IPS DF 6.9 (cell line): Measurements from ENCODE around the gene ZBTB7A.
"Not testable (repeated sequence)": the region's sequence is repeated elsewhere in the genome, so short reads cannot be mapped to it uniquely, and the experiment has no call there.

Experiments
- DNase-seq: peaks from one replicate; pipeline ENCODE4 v3.0.0-alpha.2; 2013; ENCODE audit warnings: low read depth, low spot score
- H3K27ac ChIP-seq: one replicate; pipeline ENCODE4 v1.5.1; 2013; ENCODE audit warnings: low read length, control low read depth
- H3K27me3 ChIP-seq: 2 replicates; pipeline ENCODE4 v1.6.1; 2013; ENCODE audit warnings: mild to moderate bottlenecking, low read length; ENCODE audit not compliant: control insufficient read depth, insufficient read depth
- H3K36me3 ChIP-seq: 2 replicates; pipeline ENCODE4 v1.6.1; 2013; ENCODE audit warnings: low read length; ENCODE audit not compliant: control insufficient read depth, insufficient read depth
- H3K4me1 ChIP-seq: 2 replicates; pipeline ENCODE4 v1.6.1; 2013; ENCODE audit warnings: low read length; ENCODE audit not compliant: control insufficient read depth, insufficient read depth
- H3K4me3 ChIP-seq: 2 replicates; pipeline ENCODE4 v1.5.1; 2013; ENCODE audit warnings: mild to moderate bottlenecking, low read length
- H3K9me3 ChIP-seq: 2 replicates; pipeline ENCODE4 v1.6.1; 2013; ENCODE audit warnings: low read length, inconsistent platforms; ENCODE audit not compliant: control insufficient read depth, insufficient read depth
- WGBS: extraction: QIAGEN DNeasy Blood & Tissue Kit; methylation state at CpG from one replicate; pipeline ENCODE4 v1.1.7; 2013; ENCODE audit warnings: mixed read lengths, missing lambda C conversion rate; ENCODE audit not compliant: insufficient read length, insufficient coverage; 5-methylcytosine and 5-hydroxymethylcytosine counted together

The ZBTB7A gene

DNA sequence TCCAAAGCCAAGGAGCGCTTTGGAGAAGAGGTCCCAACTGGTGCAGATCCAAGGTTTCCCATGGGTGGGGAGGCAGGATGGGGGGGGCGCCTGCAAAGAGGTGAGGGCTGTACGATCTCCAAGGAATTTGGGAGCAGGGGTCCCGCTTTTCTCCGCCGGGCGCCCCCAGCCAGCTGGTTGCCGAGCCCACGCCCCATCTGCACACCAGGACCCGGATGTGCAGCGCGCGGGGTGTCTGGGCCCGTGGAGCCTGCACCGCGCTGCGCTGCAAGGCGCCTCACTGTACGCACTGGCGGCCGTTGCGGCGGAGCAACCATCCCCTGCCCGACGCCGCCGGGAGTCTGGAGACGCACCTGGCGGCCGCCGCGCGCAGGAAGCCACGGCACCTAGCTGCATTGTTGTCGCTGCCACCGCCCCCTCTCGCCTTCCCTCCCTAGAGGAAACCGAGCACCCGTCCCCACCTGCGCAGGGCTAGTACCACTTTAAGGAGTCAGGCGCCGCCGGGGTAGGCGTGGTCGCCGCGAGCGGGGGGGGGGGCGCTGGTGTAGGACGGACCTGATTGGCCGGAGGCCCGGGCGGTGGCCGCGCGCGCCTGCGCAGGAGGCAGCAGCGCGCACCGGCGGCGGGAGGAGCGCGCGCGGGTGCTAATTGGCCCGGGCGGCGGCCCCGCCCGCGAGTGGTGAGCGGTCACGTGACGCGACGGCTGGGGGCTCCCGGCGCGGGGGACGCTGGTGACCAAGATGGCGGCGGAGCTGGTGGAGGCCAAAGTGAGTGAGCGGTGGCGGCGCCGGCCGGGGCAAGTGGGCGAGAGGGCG, 59.5 kb downstream of the ZBTB7A start, which contains the start of gene PIAS4:
PIAS4 (plus strand) TSS at position 716 of the 815 bp plus-strand sequence; CDS start at position 741, 25 bp downstream.
- H3K27me3 ChIP-seq, result no peaks in the 10 kb centered on the region
- peak; percentile 78 for DNase-seq
- peaks cover 2% of the 10 kb centered on the region; the same call in 1 of the 2 replicates for H3K4me1 ChIP-seq
- H3K27ac ChIP-seq, result no peak within 1 kb of the TSS
- H3K9me3 ChIP-seq, result no peaks in the 10 kb centered on the region
- H3K36me3 ChIP-seq, result no peaks in the 10 kb centered on the region; the same call in 1 of the 2 replicates
- no CpG with 5 or more reads among the region's 91 CpGs for WGBS
- H3K4me3 ChIP-seq, result peak within 1 kb of the TSS; percentile 75

DNA sequence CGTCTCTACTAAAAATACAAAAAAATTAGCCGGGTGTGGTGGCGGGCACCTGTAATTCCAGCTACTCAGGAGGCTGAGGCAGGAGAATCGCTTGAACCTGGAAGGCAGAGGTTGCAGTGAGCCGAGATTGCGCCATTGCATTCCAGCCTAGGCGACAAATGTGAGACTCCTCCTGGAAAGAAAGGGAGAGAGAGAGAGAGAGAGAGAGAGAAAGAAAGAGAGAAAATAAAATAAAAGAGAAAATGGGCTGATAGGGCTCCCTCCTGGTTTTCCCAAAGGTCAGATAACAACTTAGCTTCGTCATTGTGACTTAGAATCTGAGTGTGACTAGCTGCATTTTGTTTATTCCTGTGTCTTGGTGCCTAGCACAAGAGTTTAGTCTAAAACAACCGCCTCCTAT, 61.3 kb downstream of the ZBTB7A start:
- no CpG with 5 or more reads among the region's 9 CpGs for WGBS
- DNase-seq, H3K4me1 ChIP-seq, H3K36me3 ChIP-seq, H3K27me3 ChIP-seq, H3K9me3 ChIP-seq, H3K27ac ChIP-seq, H3K4me3 ChIP-seq: not testable (repeated sequence)

DNA sequence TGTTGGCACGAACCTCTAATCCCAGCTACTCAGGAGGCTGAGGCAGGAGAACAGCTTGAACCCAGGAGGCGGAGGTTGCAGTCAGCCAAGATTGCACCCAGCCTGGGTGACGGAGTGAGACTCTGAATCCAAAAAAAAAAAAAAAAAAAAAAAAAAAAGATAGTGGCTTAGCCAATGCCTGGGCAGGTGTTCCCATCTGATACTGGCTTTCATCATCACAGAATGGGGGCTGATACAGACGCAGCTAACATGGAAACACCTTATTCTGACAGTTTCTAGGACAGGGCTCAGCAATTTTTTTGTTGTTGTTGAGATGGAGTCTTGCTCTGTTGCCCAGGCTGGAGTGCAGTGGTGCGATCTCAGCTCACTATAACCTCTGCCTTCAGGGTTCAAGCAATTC, 65.9 kb downstream of the ZBTB7A start:
- not testable (repeated sequence) for H3K4me1 ChIP-seq, H3K27me3 ChIP-seq, H3K27ac ChIP-seq, H3K4me3 ChIP-seq, H3K9me3 ChIP-seq, DNase-seq, H3K36me3 ChIP-seq
- no CpG with 5 or more reads among the region's 5 CpGs for WGBS

DNA sequence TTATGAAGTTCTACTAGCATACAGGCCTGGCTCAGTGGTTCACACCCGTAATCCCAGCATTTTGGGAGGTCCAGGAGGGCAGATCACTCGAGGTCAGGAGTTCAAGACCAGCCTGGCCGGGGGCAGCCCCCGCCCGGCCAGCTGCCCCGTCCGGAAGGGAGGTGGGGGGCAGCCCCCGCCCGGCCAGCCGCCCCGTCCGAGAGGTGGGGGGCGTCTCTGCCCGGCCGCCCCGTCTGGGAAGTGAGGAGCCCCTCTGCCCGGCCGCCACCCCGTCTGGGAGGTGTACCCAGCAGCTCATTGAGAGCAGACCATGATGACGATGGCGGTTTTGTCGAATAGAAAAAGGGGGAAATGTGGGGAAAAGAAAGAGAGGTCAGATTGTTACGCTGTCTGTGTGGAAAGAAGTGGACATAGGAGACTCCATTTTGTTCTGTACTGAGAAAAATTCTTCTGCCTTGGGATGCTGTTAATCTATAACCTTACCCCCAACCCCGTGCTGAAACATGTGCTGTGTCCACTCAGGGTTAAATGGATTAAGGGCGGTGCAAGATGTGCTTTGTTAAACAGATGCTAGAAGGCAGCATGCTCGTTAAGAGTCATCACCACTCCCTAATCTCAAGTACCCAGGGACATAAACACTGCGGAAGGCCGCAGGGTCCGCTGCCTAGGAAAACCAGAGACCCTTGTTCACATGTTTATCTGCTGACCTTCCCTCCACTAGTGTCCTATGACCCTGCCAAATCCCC, 67.9 kb downstream of the ZBTB7A start:
- no CpG with 5 or more reads among the region's 29 CpGs for WGBS
- H3K4me1 ChIP-seq, H3K4me3 ChIP-seq, DNase-seq, H3K9me3 ChIP-seq, H3K36me3 ChIP-seq, H3K27ac ChIP-seq, H3K27me3 ChIP-seq: not testable (repeated sequence)

DNA sequence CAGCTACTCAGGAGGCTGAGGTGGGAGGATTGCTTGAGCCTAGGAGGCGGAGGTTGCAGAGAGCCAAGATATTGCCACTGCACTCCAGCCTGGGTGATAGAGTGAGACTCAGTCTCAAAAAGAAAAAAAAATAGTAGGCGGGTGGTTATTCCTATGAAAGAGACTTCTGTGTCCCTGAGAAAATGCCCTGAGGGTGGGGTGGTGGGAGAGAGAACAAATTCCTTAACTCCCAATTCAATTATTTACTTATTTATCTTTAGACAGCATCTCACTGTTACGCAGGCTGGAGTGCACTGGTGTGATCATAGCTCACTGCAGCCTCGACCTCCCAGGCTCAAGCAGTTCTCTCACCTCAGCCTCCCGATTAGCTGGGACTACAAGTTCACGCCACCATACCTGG, 71.1 kb downstream of the ZBTB7A start:
- Histone ChIP-seq H3K36me3 (no peaks in the 10 kb centered on the region), H3K27me3 (no peaks in the 10 kb centered on the region), H3K4me1 (no peaks in the 10 kb centered on the region), H3K4me3 (no peak overlapping the region), H3K27ac (no peak overlapping the region), H3K9me3 (no peaks in the 10 kb centered on the region)
- DNase-seq, result no peak
- WGBS, result no CpG with 5 or more reads among the region's 6 CpGs
